ENCODE measurements around the gene OR52E5.

OR52E5 gene

DNA sequence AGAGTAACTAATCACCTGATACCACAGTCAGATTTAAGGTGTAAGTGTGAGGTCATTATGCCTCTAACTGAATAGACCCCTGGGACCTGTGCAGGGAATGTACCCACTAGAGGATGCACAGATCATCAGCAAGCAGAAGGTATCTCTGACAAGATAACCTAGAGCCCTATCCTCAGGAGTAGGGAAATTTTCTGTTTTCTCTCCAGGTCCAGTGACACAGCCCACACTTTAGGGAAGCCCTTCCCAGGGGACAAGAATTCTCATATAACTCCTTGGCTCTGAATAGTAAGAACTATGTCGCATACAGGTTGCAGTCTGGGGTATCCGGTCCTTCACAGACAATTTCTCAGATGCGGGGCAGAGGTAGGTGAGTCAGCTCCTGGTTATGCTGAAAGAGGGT, at the start of gene OR52E5:
Gene OR52E5 (plus strand): TSS at position 301 of the 400 bp plus-strand sequence. CDS start 7,569 bp downstream, outside the sequence.
- no peak for DNase-seq

DNA sequence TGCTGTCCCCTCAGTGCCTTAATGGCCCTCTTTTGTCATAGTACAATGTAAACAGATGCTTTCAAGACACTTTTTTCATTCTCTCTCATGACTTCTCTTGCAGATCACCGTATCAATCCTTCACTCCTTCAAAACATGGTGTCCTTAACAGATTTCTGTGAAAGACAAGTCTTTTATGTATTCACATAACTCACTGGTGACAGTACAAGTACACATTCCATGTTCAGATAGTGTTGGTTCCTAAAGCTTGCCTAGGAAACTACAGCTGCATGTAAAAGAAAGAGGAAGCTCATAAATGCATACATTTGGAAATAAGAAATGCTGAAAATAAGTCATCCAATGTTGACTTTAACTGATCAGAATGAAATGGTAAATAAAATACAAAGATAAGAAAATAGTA, 46.3 kb upstream of the OR52E5 start:
- no peak for DNase-seq

DNA sequence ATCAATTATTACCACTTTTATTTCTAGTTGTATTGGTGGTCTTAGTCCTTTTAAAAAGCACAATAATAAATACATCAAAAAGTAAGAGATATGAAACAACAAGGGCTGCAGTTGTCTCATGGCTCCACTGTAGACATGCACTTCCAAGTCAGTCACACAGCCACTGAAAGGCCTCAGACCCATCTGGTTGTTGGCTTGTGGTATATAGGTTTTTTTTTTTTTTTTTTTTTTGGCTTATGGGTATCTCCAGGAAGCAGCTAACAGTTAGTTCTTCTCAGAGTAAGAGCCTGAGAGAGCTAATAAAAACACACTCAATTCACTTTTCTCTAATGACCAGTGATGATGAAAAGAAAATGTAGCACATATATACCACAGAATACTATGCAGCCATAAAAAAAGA, 45.3 kb upstream of the OR52E5 start:
- no peak for DNase-seq

DNA sequence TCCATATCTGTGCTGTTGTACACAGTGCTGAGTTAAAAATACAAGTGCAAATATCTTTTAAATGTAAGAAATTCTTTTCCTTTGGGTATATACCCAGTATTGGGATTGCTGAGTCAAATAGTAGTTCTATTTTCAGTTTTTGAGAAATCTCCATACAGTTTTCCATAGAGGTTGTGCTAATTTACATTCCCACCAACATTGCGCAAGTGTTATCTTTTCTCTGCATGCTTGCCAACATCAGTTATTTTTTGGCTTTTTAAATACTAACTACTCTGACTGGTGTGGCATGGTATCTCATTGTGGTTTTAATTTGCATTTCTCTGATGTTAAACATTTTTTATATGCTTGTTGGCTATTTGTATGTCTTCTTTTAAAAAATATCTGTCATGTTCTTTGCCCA, 42.0 kb upstream of the OR52E5 start:
- DNase-seq = no peak

DNA sequence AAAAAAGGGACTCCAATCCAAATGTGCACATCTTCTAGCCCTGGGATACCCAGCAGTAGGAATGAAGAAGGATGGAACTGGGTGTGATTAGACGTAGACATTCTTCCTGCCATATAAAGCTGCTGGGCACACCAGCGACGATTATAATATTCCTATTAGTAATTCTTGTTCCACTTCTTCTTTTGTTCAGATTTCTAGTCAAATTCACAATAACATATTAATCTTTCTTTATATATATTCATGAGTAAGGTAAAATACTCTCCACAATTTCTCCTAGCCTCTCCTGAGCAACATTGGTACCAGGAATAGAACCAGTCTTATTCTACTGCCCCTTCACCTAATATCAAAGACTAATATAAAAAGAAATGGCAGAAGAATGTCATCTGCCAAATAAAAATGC, 35.4 kb upstream of the OR52E5 start, which contains the start of gene OR52E8:
Gene OR52E8 (minus strand): TSS at position 101 of the 400 bp plus-strand sequence. CDS start 0 bp downstream, at position 101.
- DNase-seq = no peak

DNA sequence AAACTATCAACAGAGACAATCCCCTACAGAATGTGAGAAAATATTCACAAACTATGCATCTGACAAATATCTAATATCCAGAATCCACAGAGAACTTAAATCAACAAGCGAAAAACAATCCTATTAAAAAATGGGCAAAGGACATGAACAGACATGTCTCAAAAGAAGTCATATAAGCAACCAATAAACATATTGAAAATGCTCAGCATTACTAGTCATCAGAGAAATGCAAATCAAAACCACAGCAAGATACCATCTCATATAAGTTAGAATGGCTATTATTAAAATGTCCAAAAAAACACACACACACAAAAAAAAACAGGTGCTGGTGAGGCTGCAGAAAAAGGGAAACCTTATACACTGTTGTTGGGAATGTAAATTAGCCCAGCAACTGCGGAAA, 27.2 kb upstream of the OR52E5 start:
- no peak for DNase-seq

DNA sequence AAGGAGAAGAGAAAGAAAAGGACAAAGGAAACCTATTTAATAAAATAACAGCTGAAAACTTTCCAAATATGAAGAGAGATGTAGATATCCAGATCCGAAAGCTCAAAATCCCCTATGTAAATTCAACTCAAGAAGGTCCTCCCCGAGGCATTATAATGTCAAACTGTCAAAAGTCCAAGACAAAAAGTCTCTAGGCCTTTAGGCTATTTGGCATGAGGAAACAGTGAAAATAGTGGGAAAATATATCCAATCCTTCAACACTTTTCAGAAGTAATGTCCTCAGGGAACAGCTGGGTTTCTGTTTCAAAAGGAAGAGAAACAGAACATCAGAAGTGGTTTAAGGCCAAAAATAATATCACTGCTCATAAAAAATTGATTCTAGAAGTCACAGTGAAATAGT, 14.4 kb upstream of the OR52E5 start:
- DNase-seq = no peak

DNA sequence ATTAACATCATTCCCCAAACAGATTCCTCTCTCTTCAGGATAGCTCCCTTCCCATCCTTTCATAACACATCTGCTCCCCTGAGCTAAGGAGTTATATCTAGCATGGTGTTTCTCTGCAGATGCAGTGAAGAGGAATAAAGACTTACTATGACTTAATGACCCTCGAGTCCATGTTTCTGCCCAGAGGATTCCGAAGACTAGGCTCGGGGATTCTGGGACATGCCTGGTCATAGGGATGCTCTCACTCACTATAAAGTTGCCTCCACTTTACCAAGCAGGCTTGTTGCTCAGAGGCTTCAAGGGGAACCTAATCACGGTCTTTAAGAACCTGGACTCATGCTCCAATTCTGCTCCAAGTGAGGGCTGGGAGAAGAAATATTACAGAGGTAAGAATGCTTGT, 12.7 kb upstream of the OR52E5 start, which contains the start of gene OR52E4:
Gene OR52E4 (plus strand): TSS at position 301 of the 400 bp plus-strand sequence. CDS start 3,664 bp downstream, outside the sequence.
- DNase-seq = no peak

DNA sequence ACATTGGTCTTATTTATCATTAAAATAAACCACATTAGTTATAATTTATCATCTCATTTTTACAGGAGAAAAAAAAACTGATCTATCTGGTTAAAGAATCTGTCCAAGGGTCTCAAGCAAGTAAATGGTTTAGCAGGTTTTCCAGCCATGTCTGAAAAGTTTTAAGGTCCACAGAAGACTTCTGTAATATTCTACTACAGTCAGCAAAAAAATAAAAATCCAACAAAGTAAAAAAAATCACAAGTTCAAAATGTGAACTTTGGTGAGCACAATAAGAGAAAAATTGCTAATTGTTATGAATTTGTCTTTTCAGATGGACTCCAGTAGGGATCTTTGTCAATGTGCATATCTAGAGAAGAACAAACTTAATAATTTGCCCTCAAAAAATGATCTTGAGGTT, 11.3 kb upstream of the OR52E5 start:
- no peak for DNase-seq

DNA sequence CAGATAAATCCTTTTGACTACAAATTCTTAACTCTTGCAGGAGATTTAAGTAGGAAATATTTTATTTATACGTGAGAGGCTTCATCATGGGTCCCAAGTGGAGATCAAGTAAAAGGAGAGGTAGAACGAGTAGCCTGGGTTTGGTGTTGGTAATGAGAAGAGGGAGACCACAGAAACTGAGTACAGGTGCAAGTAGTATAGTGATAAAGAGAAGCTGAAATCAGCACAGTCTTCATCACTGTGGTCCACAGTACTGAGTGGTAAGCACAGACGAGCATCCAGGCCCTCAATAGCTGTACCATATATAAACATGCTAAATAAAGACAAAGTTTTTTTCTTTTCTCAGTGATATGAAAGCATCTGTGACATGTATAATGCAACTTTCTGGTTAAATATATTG, 5.8 kb upstream of the OR52E5 start:
- DNase-seq = no peak

DNA sequence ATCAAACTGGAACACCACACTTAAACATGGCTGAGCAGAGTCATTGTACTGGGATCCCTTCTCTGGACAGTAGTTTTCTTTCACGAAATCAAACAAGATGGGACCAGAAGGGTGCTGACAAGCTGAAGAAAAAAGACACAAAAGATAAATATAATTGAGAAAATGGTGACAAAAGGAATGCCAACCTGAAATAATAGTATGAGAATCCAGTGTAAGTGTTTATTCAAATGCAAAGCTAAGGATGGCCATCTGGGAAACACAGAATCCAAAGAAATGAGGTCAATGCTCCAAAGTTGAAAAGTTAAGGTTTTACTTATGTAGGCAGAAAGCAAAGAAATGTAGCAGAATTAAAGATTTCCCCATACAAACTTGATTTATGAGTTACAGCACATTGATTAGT, 5.3 kb upstream of the OR52E5 start:
- DNase-seq = no peak

DNA sequence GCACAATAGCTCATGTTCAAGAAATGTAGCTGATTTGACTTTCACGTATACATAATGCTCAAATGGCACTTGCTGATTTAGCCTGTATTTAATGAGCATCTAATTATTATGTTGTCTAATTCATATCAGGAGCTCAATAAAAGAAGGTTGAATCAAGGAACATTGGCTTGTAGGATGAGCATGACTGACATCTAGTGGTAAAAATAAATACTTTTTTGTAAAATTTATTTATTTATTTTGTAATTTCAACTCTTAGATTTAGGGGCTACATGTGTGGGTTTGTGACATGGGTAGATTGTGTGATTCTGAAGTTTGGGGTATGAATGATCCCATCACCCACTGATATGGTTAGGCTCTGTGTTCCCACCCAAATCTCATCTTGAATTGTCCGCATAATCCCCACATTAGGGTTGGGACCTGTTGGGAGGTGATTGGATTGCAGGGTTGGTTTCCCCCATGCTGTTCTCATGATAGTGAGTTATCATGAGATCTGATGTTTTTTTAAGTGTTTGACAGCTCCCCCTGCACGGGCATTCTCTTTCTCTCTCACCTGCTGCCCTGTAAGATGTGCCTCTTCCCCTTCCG, 1.7 kb upstream of the OR52E5 start:
- no peak for DNase-seq

DNA sequence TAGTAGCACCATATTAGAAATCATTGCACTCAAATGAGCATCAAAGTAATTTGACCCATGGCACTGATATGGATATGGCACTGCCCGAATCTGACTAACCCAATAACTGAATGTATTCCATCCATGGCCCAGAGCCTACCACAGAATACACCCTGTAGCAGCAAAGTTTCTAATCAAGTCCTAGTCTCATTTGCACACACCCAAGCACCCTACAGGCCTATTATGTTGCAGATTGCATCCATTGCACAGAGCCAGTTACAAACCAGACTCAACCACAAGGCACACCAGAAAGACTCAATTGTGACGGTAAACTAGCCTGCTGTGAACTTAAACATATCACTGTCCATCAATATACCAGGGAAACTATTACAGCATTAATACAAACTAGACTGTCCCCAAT, 6.5 kb downstream of the OR52E5 start:
- no peak for DNase-seq

DNA sequence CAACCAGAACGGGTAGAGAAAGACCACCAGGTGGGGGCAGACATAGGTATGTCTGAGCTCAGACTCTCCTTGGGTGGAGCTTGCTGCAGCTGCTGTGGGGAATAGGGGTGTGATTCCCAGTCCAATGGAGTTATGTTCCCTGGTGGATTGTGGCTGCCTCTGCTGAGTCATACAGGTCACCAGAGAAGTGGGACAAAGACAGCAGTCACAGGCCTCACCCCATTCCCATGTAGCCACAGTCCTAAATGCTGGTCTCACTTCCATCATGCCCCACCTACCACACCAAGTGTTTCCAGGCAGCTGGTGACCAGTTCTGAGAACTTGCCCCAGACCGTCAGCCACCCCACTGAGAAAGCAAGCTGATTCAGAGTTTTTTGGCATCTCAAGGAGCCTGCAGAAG, 17.5 kb downstream of the OR52E5 start:
- no peak for DNase-seq

DNA sequence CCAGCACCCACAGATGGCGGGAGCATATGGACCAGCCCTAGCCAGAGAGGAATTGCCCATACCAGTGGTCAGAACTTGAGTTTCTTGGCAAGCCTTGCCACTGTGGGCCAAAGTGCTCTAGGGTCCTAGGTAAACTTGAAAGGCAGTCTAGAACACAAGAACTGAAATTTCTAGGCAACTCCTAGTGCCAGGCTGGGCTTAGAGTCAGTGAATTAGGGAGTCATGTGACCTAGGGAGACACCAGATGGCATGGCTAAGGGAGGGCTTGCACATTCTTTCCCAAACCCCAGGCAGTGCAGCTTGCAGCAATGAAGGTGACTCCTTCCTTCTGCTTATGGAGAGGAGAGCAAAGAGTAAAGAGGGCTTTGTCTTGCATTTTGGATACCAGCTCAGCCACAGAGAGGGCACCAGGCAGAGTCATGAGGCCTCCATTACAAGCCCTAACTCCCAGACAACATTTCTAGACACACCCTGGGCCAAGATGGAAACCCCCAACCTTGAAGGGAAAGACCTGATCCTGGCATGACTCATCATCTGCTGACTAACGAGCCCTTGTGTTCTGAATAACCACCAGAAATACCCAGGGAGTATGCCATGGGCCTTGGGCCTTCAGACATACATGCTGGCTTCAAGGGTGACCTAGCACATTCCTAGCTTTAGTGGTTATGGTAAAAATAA, 29.9 kb downstream of the OR52E5 start:
- DNase-seq = no peak

DNA sequence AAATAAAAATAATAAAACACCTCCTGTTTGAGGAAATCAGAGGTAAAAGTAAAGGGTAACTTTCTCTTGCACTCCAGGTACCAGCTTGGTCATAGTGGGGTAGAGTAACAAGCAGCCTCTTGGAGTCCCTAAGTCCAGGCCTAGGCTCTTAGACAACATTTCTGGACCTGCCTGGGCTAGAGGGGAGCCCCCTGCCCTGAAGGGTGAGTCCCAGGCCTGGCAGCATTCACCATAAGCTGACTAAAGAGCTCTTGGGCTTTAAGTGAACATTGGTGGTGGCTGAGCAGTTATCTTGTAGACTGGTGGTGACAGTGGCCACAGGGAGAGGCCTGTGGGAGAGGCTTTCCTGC, 30.4 kb downstream of the OR52E5 start:
- no peak for DNase-seq

DNA sequence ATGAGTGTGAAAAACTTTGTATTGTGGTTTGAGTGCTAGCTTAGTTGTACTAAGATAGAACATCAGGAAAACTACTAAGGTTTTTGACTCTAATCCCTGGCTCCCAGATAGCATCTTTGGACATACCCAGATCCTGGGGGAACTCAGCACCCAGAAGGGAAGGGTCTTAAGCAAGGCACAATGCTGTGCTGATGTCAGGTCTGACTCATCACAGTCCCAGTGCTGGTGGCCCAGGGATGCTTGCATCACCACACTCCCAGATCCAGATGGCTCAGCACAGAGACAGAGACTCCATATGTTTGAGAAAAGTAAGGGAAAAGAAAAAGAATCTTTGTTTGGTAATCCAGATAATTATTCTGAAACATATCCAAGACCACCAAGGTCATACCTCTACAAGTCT, 30.8 kb downstream of the OR52E5 start:
- DNase-seq = no peak

DNA sequence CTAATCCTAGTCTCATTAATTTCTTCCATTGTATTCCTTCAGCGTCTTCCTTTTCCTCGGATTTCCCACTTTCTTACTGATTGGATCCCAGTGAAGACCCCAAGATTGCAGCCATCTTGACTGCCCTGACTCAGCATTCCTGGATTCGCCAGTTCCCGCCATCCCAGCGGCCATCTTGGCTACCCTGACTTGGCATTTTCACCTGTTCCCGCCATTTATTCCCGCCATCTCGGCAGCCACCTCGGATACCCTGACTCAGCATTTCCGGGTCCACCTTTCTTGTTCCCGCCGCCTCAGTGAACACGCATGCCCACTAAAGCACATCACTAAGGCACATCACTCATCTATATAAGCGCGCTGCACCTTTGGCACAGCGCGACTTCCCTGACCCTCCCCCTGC, 35.3 kb downstream of the OR52E5 start:
- no peak for DNase-seq

DNA sequence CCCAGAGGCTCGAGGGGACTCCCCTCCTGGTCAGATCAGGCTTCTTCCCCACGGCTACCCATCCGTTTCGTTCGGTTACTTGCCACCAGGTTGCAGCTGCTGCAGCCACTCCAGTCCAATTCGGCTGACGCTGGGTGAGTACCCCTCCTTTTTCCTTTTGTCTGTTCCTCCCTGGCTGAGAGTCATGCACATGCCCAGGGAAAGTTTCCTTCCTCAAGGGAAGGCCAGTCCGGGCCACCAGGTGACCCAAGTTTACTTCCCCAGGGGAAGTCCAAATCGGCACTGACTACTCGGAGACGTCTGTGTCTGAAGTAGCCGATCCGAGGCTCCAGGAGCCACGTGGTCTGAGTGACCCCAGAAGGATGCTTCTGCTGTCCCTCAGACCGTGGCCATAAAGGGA, 35.8 kb downstream of the OR52E5 start:
- no peak for DNase-seq

DNA sequence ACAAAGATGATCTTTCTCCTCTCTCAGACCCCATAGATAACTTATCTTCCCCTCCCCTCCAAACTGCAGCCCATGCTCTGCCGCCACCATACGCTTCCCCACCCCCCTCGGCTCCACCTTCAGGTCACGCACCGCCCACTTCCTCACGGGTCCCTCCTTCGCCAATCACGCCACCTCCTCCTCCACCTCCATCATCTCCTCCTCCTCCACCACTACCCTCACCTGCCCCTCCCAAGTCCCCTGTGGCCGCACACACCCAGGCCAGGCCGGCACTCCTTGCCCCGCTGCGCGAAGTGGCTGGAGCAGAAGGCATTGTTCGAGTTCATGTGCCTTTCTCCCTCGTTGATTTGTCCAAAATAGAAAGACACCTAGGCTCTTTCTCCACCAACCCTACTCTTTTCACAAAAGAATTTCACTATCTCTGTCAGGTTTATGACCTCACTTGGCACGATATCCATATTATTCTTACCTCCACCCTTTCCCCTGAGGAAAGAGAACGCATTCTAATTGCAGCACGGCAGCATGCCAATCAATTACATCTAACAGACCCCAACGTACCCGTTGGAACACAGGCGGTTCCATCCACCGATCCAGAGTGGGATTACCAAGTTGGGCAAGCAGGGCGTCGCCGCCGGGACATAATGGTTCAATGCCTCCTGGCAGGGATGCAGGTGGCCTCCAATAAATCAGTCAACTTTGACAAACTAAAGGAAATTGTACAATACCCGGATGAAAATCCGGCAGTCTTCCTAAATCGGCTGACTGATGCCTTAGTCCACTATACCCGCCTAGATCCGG, 36.8 kb downstream of the OR52E5 start:
- no peak for DNase-seq

DNA sequence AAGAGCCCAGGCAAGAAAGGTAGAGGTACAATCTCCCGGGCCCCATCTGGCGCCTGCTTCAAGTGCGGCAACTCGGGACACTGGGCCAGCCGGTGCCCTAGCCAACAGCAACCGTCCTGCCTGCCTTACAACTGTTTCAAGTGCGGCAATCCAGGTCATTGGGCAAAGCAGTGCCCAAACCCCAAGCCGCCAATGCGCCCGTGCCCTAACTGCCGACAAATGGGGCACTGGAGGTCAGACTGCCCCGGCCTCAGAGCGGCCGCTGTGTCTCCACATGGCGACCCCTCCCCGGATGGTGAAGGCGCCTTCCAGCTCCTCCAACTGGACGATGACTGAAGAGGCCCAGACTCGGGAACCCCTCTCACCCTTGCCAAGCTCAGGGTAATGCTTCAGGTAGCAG, 37.6 kb downstream of the OR52E5 start:
- no peak for DNase-seq

DNA sequence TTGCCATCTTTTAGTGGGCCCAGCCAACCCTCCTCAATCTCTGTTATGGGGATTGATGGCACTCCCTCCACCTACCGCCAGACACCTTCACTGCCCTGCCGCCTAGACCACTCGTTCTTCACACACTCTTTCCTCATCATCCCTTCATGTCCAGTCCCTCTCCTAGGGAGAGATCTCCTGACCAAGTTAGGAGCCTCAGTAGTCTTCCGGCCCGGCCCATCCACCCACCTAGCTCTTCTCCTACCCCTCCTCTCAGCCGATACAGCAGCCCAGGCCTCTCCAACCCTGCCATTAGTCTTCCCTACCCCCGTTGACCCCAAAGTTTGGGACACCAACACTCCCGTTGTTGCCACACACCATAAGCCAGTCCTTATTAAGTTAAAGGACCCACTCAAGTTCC, 38.1 kb downstream of the OR52E5 start:
- no peak for DNase-seq

DNA sequence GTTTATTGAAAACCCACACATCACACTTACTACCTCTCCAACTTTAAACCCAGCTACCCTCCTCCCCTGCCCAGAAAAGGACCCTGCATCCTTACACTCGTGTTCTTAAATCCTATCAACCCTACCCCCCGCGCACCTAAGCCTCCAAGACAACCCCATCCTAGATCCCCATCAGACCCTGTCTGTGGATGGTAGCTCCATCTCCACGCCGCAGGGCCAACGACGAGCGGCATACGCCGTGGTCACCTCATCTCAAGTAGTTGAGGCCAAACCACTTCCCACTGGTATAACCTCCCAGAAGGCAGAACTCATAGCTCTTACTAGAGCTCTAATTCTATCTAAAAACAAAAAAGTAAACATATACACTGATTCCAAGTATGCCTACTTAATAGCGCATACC, 39.7 kb downstream of the OR52E5 start:
- DNase-seq = no peak

DNA sequence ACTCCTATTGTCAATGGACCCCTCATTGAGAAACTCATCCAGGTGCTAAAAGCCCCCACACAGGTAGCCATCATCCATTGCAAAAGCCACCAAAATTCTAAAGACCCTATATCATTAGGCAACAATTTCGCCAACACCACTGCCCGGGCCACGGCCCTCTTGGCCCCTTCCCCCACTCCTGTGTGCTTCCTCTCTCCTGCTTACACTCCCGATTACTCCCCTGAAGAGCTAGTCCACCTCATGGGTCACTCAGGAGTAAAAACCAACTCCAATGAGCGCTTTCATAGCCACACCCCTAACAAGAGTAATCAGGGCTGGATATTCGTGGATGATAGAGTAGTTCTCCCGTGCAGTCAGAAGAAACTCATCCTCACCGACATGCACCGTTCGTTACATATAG, 40.1 kb downstream of the OR52E5 start:
- DNase-seq = no peak
